ENCODE results near the gene CAPRIN2. TPM values are rescaled to one million over a fixed set of nuclear protein-coding genes. Genes with fewer than 3 reads are reported as not detected.

The CAPRIN2 gene
- total RNA-seq, 3 donors from 2014 or later = 7.3 to 21.4 (median 15.2) TPM

GRCh38 chr12:30785630-30786029 lies 30.9 kb upstream of the CAPRIN2 start:
- no peak overlapping the region for H3K4me3 ChIP-seq
- DNase-seq (no peak), ATAC-seq (no peak)
- H3K36me3 ChIP-seq (ENCODE audit: low read depth) = no peaks in the 10 kb centered on the region
- intact Hi-C loops (cut with DNase I, micrococcal nuclease) = no loop called here
- TF ChIP-seq CTCF (IDR thresholded peaks at IDR 0.05) = no peak
- no peaks in the 10 kb centered on the region for H3K4me1 ChIP-seq (ENCODE audit: low read depth)
- no peaks in the 10 kb centered on the region for H3K9me3 ChIP-seq

- no peak for TF ChIP-seq CTCF (IDR thresholded peaks at IDR 0.05)
- intact Hi-C loops (cut with DNase I, micrococcal nuclease) = no loop called here
- H3K36me3 ChIP-seq (ENCODE audit: low read depth) = no peaks in the 10 kb centered on the region
- DNase-seq (no peak), ATAC-seq (no peak)
- H3K9me3 ChIP-seq = no peaks in the 10 kb centered on the region
- no peaks in the 10 kb centered on the region for H3K4me1 ChIP-seq (ENCODE audit: low read depth)
- no peak overlapping the region for H3K4me3 ChIP-seq
Observed at GRCh38 chr12:30784508-30784907, 29.8 kb upstream of the CAPRIN2 start.

- no peak for DNase-seq
- no peaks in the 10 kb centered on the region for H3K9me3 ChIP-seq
- no peaks in the 10 kb centered on the region for H3K4me1 ChIP-seq (ENCODE audit: low read depth)
- H3K36me3 ChIP-seq (ENCODE audit: low read depth) = no peaks in the 10 kb centered on the region
- TF ChIP-seq CTCF (IDR thresholded peaks at IDR 0.05) = no peak
- H3K4me3 ChIP-seq = no peak overlapping the region
- ATAC-seq = no peak
- intact Hi-C loops (cut with DNase I, micrococcal nuclease) = no loop called here
Observed at GRCh38 chr12:30783946-30784345, 29.2 kb upstream of the CAPRIN2 start.

GRCh38 chr12:30782316-30783173 lies 27.8 kb upstream of the CAPRIN2 start:
- Histone ChIP-seq H3K4me3 (no peak overlapping the region), H3K36me3 (ENCODE audit: low read depth) (no peaks in the 10 kb centered on the region), H3K4me1 (ENCODE audit: low read depth) (no peaks in the 10 kb centered on the region), H3K9me3 (no peaks in the 10 kb centered on the region)
- ATAC-seq = no peak
- intact Hi-C loops (cut with DNase I, micrococcal nuclease) = no loop called here
- no peak for TF ChIP-seq CTCF (IDR thresholded peaks at IDR 0.05)
- DNase-seq = no peak

GRCh38 chr12:30779578-30779977 lies 24.8 kb upstream of the CAPRIN2 start:
- ATAC-seq (no peak), DNase-seq (no peak)
- TF ChIP-seq CTCF (IDR thresholded peaks at IDR 0.05) = no peak
- H3K9me3 ChIP-seq = peaks cover 8% of the 10 kb centered on the region
- H3K4me3 ChIP-seq = no peak overlapping the region
- intact Hi-C loops (cut with DNase I, micrococcal nuclease) = no loop called here
- H3K4me1 ChIP-seq (ENCODE audit: low read depth) = no peaks in the 10 kb centered on the region
- no peaks in the 10 kb centered on the region for H3K36me3 ChIP-seq (ENCODE audit: low read depth)
